Measurements from ENCODE around the gene PANX1.

PANX1 gene

GRCh38 chr11:94131718-94132115, 3.1 kb downstream of the PANX1 start:
- no peak for DNase-seq (ENCODE audit: low spot score in 2 of 2)
- Mint-ChIP-seq H3K27me3 (no peaks in the 10 kb centered on the region), H3K4me1 (peaks cover 54% of the 10 kb centered on the region), H3K36me3 (ENCODE audit: insufficient read depth) (peaks cover 11% of the 10 kb centered on the region), H3K9me3 (no peaks in the 10 kb centered on the region), H3K27ac (ENCODE audit: low read depth) (no peak overlapping the region), H3K4me3 (no peak overlapping the region)
- ATAC-seq (replicated peaks; ENCODE audit: extremely low read depth, poor library complexity, severe bottlenecking) = no peak

GRCh38 chr11:94132152-94132558, 3.5 kb downstream of the PANX1 start:
- Mint-ChIP-seq H3K36me3 (ENCODE audit: insufficient read depth) (peaks cover 11% of the 10 kb centered on the region), H3K27me3 (no peaks in the 10 kb centered on the region), H3K4me3 (no peak overlapping the region), H3K27ac (ENCODE audit: low read depth) (no peak overlapping the region), H3K4me1 (peaks cover 54% of the 10 kb centered on the region), H3K9me3 (no peaks in the 10 kb centered on the region)
- no peak for DNase-seq (ENCODE audit: low spot score in 2 of 2)
- no peak for ATAC-seq (replicated peaks; ENCODE audit: extremely low read depth, poor library complexity, severe bottlenecking)

GRCh38 chr11:94132823-94133408, 4.3 kb downstream of the PANX1 start:
- Mint-ChIP-seq H3K4me3 (no peak overlapping the region), H3K4me1 (peaks cover 51% of the 10 kb centered on the region), H3K27ac (ENCODE audit: low read depth) (no peak overlapping the region), H3K27me3 (no peaks in the 10 kb centered on the region), H3K36me3 (ENCODE audit: insufficient read depth) (peaks cover 11% of the 10 kb centered on the region), H3K9me3 (no peaks in the 10 kb centered on the region)
- DNase-seq (ENCODE audit: low spot score in 2 of 2) (no peak), ATAC-seq (replicated peaks; ENCODE audit: extremely low read depth, poor library complexity, severe bottlenecking) (no peak)

- no peak for ATAC-seq (replicated peaks; ENCODE audit: extremely low read depth, poor library complexity, severe bottlenecking)
- peaks cover 6% of the 10 kb centered on the region for H3K36me3 Mint-ChIP-seq (ENCODE audit: insufficient read depth)
- DNase-seq (ENCODE audit: low spot score in 2 of 2) = no peak
- H3K9me3 Mint-ChIP-seq = no peaks in the 10 kb centered on the region
- H3K4me1 Mint-ChIP-seq = peaks cover 50% of the 10 kb centered on the region
- H3K4me3 Mint-ChIP-seq = no peak overlapping the region
- H3K27me3 Mint-ChIP-seq = no peaks in the 10 kb centered on the region
- H3K27ac Mint-ChIP-seq (ENCODE audit: low read depth) = no peak overlapping the region
Observed at GRCh38 chr11:94133752-94134151, 5.1 kb downstream of the PANX1 start.

GRCh38 chr11:94134651-94135512, 6.2 kb downstream of the PANX1 start:
- H3K9me3 Mint-ChIP-seq = no peaks in the 10 kb centered on the region
- no peak for DNase-seq (ENCODE audit: low spot score in 2 of 2)
- H3K4me3 Mint-ChIP-seq = no peak overlapping the region
- no peaks in the 10 kb centered on the region for H3K27me3 Mint-ChIP-seq
- peaks cover 2% of the 10 kb centered on the region for H3K36me3 Mint-ChIP-seq (ENCODE audit: insufficient read depth)
- ATAC-seq (replicated peaks; ENCODE audit: extremely low read depth, poor library complexity, severe bottlenecking) = no peak
- H3K27ac Mint-ChIP-seq (ENCODE audit: low read depth) = no peak overlapping the region
- peaks cover 59% of the 10 kb centered on the region for H3K4me1 Mint-ChIP-seq

GRCh38 chr11:94139416-94139815, 10.8 kb downstream of the PANX1 start:
- no peak for ATAC-seq (replicated peaks; ENCODE audit: extremely low read depth, poor library complexity, severe bottlenecking)
- no peak overlapping the region for H3K4me3 Mint-ChIP-seq
- H3K27ac Mint-ChIP-seq (ENCODE audit: low read depth) = no peak overlapping the region
- H3K36me3 Mint-ChIP-seq (ENCODE audit: insufficient read depth) = peaks cover 3% of the 10 kb centered on the region
- no peaks in the 10 kb centered on the region for H3K27me3 Mint-ChIP-seq
- no peak for DNase-seq (ENCODE audit: low spot score in 2 of 2)
- peaks cover 75% of the 10 kb centered on the region for H3K4me1 Mint-ChIP-seq
- H3K9me3 Mint-ChIP-seq = no peaks in the 10 kb centered on the region

- no peak overlapping the region for H3K4me3 Mint-ChIP-seq
- H3K27ac Mint-ChIP-seq (ENCODE audit: low read depth) = no peak overlapping the region
- DNase-seq (ENCODE audit: low spot score in 2 of 2) (no peak), ATAC-seq (replicated peaks; ENCODE audit: extremely low read depth, poor library complexity, severe bottlenecking) (no peak)
- peaks cover 75% of the 10 kb centered on the region for H3K4me1 Mint-ChIP-seq
- H3K36me3 Mint-ChIP-seq (ENCODE audit: insufficient read depth) = peaks cover 3% of the 10 kb centered on the region
- no peaks in the 10 kb centered on the region for H3K27me3 Mint-ChIP-seq
- H3K9me3 Mint-ChIP-seq = no peaks in the 10 kb centered on the region
Observed at GRCh38 chr11:94140154-94140655, 11.6 kb downstream of the PANX1 start.

- ATAC-seq (replicated peaks; ENCODE audit: extremely low read depth, poor library complexity, severe bottlenecking) = no peak
- Mint-ChIP-seq H3K4me1 (peaks cover 75% of the 10 kb centered on the region), H3K27ac (ENCODE audit: low read depth) (no peak overlapping the region), H3K36me3 (ENCODE audit: insufficient read depth) (peaks cover 4% of the 10 kb centered on the region), H3K9me3 (no peaks in the 10 kb centered on the region), H3K27me3 (no peaks in the 10 kb centered on the region), H3K4me3 (no peak overlapping the region)
- no peak for DNase-seq (ENCODE audit: low spot score in 2 of 2)
Observed at GRCh38 chr11:94141511-94142307, 13.1 kb downstream of the PANX1 start.

GRCh38 chr11:94142308-94143281, 14.0 kb downstream of the PANX1 start:
- no peak for ATAC-seq (replicated peaks; ENCODE audit: extremely low read depth, poor library complexity, severe bottlenecking)
- H3K27me3 Mint-ChIP-seq = no peaks in the 10 kb centered on the region
- no peak for DNase-seq (ENCODE audit: low spot score in 2 of 2)
- H3K9me3 Mint-ChIP-seq = no peaks in the 10 kb centered on the region
- H3K4me1 Mint-ChIP-seq = peaks cover 76% of the 10 kb centered on the region
- peak overlapping the region; percentile 29 for H3K27ac Mint-ChIP-seq (ENCODE audit: low read depth)
- peaks cover 4% of the 10 kb centered on the region for H3K36me3 Mint-ChIP-seq (ENCODE audit: insufficient read depth)
- H3K4me3 Mint-ChIP-seq = no peak overlapping the region

GRCh38 chr11:94144216-94144615, 15.6 kb downstream of the PANX1 start:
- Mint-ChIP-seq H3K9me3 (no peaks in the 10 kb centered on the region), H3K4me1 (peaks cover 82% of the 10 kb centered on the region), H3K27me3 (no peaks in the 10 kb centered on the region), H3K36me3 (ENCODE audit: insufficient read depth) (peaks cover 4% of the 10 kb centered on the region), H3K4me3 (no peak overlapping the region), H3K27ac (ENCODE audit: low read depth) (peak overlapping the region; percentile 8)
- no peak for ATAC-seq (replicated peaks; ENCODE audit: extremely low read depth, poor library complexity, severe bottlenecking)
- DNase-seq (ENCODE audit: low spot score in 2 of 2) = no peak

- Mint-ChIP-seq H3K27me3 (no peaks in the 10 kb centered on the region), H3K9me3 (no peaks in the 10 kb centered on the region), H3K27ac (ENCODE audit: low read depth) (peak overlapping the region; percentile 8), H3K4me1 (peaks cover 84% of the 10 kb centered on the region), H3K4me3 (no peak overlapping the region), H3K36me3 (ENCODE audit: insufficient read depth) (peaks cover 4% of the 10 kb centered on the region)
- ATAC-seq (replicated peaks; ENCODE audit: extremely low read depth, poor library complexity, severe bottlenecking) = no peak
- DNase-seq (ENCODE audit: low spot score in 2 of 2) = no peak
Observed at GRCh38 chr11:94144664-94145063, 16.0 kb downstream of the PANX1 start.

GRCh38 chr11:94145431-94145830, 16.8 kb downstream of the PANX1 start:
- H3K36me3 Mint-ChIP-seq (ENCODE audit: insufficient read depth) = peaks cover 4% of the 10 kb centered on the region
- ATAC-seq (replicated peaks; ENCODE audit: extremely low read depth, poor library complexity, severe bottlenecking) (no peak), DNase-seq (ENCODE audit: low spot score in 2 of 2) (no peak)
- H3K9me3 Mint-ChIP-seq = no peaks in the 10 kb centered on the region
- H3K27ac Mint-ChIP-seq (ENCODE audit: low read depth) = no peak overlapping the region
- H3K4me1 Mint-ChIP-seq = peaks cover 84% of the 10 kb centered on the region
- no peak overlapping the region for H3K4me3 Mint-ChIP-seq
- H3K27me3 Mint-ChIP-seq = no peaks in the 10 kb centered on the region
